Stimulated activated CD4-positive, alpha-beta T cell treated with anti-CD3 and anti-CD28 coated beads, TNF-alpha, amount 100 ng/mL, for 1 hour (primary cell): ENCODE data around the gene MICALL2.
"Not testable (repeated sequence)": the region's sequence is repeated elsewhere in the genome, so short reads cannot be mapped to it uniquely, and the experiment has no call there.

Experiments
- DNase-seq, 3 donors: peaks; one replicate each; pipeline ENCODE4 v3.0.0-alpha.2; 2020; ENCODE audit warnings: low read depth in 3 of 3, low spot score in 1 of 3

The MICALL2 gene

DNA sequence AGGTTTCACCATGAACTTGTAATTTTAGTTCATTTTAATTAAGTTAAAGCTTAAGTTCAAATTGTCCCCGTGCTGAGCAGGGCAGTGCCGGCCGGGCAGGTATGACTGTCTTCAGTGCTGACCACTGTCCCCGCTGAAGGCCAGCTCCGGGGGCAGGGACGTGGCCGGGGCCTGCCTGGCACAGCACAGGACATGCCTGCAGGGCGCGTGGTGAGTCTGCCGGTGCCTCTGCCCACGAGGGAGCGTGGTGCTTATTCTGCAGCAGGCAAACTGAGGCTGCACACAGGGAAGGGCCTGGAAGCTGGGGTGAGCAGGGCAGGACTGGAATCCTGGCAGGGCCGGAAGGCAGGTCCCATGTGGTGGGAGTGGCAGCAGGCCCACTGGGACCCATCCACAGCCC, 9.8 kb downstream of the MICALL2 start:
- DNase-seq = no peak

DNA sequence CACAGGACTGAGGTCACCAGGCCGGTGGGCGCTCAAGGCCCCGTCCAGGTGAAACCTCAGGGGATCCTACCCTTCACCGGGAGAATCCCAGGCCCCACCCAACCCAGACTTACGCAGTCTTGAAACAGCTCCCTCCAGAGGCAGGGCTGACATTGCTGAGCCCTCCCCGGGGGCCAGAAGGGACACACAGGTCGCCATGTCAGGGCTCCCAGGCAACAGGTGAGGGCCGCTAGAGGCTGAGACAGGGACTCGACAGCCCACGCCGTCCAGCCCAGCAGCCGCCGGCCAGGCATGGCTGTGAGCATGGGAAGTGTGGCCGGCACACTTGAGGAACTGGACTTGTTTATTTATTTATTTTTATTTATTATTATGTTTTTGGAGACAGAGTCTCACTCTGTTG, 10.3 kb downstream of the MICALL2 start:
- no peak for DNase-seq

DNA sequence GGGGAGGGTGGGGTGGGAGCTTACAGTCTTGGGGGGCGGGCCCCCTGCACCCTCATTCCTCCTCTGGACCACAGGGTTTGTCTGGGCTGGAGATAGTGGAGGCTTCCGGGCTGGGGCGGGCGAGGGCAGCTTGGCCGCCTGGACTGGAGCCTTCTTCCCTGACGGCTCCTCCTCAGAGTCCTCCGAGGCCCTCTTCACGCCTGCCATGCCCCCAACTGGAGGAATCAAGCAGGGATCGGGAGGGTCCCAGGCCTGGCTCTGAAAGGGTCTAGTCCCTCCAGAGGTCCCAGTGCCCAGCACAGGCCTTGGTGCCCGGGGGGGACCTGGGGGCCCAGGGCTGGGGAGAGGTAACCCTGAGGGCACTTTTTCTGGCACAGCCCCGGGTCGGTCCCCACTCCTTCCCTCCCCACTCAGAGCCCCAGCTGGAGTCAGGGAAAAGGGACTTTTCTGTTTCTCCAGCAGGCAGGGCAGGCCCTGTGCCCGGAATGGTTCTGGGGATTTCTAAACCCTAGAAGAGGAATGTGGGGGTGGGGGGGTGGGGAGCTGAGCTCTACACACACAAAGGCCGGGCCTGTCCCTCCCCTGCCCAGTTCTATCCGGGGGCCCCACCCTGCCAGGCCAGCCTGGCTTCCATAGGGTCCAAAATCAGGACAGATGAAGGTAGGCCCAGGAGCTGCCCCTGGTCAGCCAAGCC, 11.6 kb downstream of the MICALL2 start:
- DNase-seq = no peak

DNA sequence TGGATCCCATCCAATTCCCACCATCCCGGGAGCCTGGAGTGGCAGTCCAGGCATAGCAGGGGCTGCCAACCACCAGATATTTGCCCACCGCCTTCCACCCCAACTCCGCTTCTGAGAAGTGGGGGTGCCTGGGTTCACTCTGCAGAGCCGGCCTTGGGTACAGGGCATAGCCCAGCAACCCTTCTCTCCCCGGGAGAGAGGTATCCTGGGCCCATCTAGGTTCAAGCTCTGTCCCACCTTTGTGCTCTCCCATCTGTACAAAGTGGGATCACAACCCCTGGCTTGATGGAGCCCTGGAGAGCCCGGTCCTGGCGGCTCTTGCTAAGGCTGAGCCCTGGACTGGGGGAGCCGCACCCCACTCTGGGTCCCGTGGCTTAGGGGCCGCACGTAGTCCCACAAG, 12.2 kb downstream of the MICALL2 start:
- no peak for DNase-seq

- DNase-seq = no peak
Observed at GRCh38 chr7:1446620-1447032, 12.6 kb downstream of the MICALL2 start.

DNA sequence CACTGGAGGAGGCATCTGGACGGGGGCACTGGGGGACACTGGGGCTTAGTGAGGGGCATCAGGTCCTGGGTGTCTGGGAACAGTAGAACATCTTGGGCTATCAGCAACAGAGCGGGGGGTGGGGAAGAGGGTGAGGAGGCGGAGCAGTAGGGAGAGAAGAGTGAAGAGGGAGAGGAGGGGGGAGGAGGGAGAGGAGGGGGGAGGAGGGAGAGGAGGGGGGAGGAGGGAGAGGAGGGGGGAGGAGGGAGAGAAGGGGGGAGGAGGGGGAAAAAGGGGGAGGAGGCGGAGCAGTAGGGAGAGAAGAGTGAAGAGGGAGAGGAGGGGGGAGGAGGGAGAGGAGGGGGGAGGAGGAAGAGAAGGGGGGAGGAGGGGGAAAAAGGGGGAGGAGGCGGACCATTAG, 13.2 kb downstream of the MICALL2 start:
- DNase-seq = not testable (repeated sequence)

GRCh38 chr7:1445341-1445740, 13.9 kb downstream of the MICALL2 start:
- no peak for DNase-seq

DNA sequence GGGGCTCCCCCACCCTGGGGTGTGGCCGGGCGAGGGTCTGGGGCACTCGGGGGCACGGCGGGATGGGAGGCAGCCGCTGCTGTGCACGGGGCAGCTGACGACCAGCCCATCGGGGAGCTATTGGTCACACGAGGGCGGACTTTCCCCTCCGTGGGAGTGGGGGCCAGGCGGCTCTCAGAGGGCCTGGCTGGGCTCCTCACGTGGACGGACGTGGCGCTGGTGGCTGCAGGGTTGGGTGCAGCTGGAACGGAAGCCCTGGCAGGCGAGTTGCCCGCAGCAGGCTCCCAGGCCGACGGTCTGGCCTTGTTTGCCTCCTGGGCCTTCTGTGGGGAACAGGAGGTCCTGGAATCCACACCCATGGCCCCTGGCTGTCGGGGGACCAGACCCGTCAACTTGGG, 14.3 kb downstream of the MICALL2 start:
- DNase-seq = no peak

DNA sequence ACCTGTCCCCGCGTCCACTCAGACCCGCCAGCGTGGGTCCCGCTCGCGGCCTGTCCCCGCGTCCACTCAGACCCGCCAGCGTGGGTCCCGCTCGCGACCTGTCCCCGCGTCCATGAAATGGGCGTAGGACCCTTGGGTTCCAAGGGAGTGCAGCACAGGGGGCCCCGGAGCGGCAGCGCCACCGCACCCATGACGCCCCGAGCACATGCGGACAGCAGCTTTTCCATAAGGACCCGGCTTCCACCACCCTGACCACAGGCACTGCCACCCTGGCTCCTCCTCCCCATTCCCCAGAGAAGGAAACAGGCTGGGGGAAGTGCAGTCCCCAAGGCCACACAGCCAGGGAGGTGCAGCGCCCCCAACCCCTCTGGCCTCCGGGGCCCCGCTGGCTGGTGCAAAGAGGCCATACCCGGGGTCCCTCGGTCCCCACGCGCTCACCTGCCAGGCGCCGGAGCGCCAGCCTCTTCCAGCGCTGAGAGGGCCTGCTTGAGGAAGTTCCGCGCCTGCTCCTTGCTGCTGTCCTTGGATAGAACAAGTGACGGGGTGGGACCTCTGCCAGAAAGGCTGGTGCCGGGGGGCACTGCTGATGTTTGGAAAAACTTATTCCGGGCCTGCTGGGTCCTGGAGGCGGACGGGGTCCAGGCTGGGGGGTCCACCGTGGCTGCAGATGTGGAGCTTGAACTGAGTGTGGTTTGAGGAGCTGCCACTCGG, 14.9 kb downstream of the MICALL2 start:
- no peak for DNase-seq

DNA sequence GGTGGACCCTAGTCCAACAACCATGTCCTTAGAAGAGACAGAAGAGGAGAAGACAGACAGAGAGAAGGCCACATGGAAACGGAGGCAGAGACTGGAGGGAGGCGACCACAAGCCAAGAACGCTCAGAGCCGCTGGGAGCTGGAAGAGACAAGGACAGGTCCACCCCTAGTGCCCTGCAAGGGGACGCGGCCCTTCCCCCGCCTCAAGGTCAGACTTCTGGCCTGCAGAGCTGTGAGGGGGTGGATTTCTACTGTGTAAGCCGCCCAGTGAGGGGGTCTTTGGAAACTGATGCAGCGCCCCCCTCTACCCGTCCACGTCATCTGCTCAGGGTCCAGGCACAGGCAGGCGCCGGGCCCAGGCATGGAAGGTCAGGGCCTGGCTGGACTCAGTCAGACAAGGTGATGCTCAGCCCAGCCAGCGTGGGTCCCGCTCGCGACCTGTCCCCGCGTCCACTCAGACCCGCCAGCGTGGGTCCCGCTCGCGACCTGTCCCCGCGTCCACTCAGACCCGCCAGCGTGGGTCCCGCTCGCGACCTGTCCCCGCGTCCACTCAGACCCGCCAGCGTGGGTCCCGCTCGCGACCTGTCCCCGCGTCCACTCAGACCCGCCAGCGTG, 15.6 kb downstream of the MICALL2 start:
- DNase-seq = not testable (repeated sequence)

DNA sequence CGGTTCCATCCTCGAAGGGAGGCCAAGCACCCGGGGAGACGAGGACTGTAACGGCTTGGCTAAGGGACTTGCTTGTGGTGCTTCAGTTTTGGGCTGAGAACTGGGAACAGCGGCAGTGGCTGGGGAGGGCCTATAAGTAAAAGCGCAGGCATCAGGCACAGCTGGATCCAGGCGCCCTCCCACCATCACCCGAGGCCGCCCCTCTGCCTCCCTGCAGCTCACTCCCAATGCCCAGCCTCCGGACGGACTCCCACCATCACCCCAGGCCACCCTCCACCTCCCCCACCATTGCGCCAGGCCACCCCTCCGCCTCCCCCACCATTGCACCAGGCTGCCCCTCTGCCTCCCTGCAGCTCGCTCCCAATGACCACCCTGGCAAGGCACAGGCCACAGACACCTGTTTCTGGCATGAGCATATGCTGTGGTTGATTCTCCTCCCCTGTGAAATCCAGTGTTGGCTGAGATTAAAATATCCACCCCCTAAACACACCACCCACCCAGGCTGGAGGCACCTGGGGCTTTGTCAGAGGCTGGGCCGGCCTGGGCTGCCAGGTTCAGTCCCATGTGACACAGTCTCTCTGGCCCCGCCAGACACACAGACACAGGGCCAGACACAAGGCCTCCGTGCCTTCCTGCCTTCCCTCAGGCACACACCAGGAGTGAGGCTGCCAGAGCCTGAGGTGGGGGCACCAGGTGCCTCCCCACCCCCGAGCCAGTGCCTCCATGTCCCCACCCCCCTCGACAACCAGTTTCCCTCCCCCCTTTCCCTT, 16.7 kb downstream of the MICALL2 start:
- no peak for DNase-seq

GRCh38 chr7:1441615-1442354, 17.5 kb downstream of the MICALL2 start:
- no peak for DNase-seq

DNA sequence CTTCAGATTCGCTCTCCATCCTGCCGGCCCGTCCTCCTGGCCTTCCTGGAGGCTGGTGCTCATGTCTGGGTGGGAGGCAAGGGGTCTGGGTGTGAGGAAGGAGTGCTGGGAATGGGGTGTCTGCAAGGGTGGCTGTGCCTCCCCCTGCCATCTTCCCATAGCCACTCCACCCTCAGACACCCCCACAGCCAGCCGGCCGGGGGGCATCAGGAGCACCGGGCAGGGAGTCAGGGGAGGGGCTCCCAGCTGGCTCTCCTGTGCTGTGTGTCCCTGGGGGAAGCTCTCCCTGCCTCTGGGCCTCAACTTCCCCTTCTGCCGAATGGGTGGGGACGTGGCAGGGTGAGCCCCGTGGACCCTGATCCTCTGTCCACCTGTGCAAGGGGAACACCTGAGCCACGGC, 18.6 kb downstream of the MICALL2 start:
- no peak for DNase-seq

DNA sequence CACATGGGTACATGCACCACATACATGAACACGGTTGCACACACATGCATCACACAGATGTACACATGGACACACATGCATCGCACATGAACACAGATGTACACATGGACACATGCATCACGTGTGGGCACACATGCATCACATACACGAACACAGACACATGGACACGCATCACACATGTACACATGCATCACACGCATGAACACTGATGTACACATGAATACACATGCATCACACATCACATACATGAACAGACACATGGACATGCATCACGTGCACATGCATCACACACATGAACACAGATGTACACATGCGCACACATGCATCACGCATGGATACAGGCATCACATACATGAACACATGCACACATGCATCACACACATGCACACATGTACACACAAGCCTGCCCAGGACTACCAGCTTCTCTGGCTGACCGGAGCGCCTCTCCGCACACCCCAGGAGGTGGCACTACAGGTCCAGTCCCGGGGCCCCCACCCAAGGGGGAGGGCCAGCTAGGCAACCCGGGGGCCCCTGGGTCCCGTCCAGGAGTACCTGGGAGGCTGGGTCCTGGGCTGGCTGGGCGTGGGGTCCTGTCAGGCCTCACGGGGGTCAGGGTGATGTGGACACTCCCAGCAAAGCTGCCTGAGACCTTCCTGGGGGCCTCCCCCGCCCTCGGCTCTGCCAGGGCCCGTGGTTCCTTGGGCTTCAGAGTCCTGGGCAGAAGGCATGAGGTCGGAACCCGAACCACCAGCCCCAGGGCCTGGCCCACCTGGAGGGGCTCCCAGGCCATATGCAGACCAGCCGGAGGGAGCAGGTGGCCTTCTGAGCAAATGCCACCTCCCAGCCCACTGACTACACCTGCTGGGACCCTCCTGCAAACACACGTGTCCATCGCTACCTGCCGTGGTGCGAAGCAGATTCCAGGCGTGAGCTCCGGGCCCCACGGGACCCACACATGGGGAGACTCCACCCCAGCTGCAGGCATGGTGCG, 19.6 kb downstream of the MICALL2 start:
- no peak for DNase-seq

GRCh38 chr7:1438821-1439220, 20.4 kb downstream of the MICALL2 start:
- no peak for DNase-seq

DNA sequence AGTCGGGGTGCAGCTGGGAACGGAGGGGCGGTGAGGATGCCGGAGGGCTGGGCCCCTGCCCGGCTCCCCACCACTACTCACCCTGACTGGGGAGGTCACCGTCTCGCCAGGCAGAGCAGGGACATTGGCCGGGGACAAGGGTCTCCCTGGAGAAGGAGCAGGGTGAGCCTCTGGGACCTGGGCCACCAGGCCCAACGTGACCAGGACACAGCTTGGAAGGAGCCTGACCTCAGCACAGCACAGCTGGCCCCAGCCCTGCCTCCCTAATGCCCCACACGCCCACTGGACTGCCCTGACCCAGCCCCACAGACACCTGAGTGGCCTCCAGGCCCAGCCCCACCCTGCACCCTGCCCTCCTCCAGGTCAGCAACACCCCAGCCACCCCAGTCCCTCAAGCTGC, 21.1 kb downstream of the MICALL2 start:
- no peak for DNase-seq

DNA sequence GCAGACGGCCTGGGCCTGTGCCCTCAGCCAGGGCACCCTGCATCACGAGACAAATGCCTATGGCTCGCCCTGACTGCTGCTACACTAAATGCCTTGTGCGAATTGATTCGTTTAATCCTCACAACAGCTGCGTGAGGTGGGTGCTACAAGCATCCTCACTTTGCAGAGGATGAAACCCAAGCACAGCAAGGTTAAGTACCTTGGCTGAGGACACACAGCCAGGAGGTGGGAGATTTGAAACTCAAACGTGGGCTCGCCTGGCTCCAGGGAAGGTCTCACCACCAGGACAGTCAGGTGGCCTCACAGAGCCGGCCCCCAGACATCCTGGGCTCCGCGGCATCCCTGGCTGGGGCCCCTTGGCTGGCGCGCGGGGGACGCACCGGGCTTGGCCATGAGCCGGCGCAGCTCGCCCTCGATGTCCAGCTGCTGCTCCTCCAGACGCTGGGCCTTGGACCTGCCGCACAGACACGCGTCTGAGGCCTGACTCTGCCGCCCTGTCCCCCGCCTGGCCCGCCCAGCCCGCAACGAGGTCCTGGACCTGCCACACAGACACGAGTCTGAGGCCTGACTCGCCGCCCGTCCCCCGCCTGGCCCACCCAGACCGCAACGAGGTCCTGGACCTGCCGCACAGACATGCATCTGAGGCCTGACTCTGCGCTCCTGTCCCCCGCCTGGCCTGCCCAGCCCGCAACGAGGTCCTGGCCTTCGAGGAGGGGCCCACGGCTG, 22.0 kb downstream of the MICALL2 start:
- no peak for DNase-seq

DNA sequence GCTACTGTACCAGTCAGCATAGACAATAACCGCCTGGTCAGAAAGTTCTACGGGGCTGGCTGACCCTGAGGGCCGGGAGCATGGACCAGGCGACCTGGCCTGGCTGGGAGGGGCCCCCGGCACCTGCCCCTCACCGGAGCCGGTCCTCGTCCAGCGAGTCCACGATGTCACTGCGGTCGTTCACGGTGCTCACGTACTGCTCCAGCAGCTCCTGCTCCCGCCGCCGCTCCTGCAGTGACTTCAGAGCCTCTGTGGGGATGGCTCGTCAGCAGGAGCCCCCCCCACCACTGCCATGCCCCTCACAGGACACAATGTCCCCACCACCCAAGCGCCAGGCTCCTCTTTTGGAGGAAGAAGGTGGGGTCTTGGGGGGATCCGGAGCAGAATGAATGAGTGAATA, 22.7 kb downstream of the MICALL2 start:
- DNase-seq = no peak
